ENCODE measurements around the gene SP2.

DNA sequence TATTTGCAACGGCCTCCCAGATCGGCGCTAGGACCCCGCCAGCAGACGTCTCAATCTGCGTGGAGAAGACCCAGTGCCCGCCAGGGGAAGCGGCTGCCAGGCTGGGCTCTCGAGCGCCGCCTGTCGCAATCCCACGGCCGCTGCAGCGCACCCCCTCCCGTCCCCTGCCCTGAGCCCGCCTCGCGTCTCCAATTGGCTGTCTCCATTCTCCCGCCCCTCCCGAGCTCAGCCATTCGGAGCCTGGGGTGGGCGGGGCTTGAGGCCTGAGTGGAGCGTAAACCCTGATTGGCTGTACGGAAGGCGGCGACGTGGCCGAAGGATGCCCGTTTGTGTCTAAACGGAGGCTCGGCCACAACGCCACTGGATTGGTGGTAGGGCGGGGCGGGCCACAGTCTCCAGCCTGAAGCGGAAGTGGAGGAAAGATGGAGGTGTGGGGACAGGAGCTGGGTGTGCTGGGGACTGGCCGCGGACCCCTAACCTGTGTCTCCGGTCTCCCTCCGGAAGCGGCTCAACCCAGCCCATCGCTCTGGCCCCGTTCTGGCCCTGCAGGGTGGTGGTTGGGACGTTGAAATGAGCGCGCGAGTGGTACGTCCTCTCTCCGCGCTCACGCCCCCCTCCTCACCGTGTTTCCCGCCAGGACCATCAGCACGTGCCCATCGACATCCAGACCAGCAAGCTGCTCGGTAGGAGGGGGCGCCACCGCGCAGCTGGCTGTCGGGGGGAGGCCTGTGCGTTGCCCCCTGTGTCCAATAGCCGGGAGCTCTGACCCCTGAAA is 74.9 kb downstream of the SP2 start, which contains the start of gene CDK5RAP3:
- TF ChIP-seq TAF1 (IDR thresholded peaks at IDR 0.05; ENCODE audit: borderline replicate concordance, low read depth, low read length): peak; percentile 67; the same call in 1 of the 2 replicates
- TF ChIP-seq POLR2AphosphoS5 (IDR thresholded peaks at IDR 0.05; ENCODE audit: low read depth, low read length): peak; percentile 92
